Renal cortical epithelial cell (primary cell): ENCODE data around the gene REPIN1. TPM values are rescaled to one million over a fixed set of nuclear protein-coding genes. Genes with fewer than 3 reads are reported as not detected.

ENCODE experiments used
- DNase-seq: peaks from one replicate; pipeline ENCODE4 v3.0.0-alpha.2; 2011; ENCODE audit warnings: low read depth
- total RNA-seq: library from RNA; depleted of rRNA; stranded (reverse); fragments of >200 nt; gene quantifications from 2 replicates; pipeline ENCODE4 v1.2.3, GENCODE V29; 2014

REPIN1 gene
- total RNA-seq, 1 donor from 2014 or later: 77.0 TPM

- DNase-seq: no peak
These were observed 39.2 kb downstream of the REPIN1 start for GRCh38 chr7:150407588-150408392.

DNA sequence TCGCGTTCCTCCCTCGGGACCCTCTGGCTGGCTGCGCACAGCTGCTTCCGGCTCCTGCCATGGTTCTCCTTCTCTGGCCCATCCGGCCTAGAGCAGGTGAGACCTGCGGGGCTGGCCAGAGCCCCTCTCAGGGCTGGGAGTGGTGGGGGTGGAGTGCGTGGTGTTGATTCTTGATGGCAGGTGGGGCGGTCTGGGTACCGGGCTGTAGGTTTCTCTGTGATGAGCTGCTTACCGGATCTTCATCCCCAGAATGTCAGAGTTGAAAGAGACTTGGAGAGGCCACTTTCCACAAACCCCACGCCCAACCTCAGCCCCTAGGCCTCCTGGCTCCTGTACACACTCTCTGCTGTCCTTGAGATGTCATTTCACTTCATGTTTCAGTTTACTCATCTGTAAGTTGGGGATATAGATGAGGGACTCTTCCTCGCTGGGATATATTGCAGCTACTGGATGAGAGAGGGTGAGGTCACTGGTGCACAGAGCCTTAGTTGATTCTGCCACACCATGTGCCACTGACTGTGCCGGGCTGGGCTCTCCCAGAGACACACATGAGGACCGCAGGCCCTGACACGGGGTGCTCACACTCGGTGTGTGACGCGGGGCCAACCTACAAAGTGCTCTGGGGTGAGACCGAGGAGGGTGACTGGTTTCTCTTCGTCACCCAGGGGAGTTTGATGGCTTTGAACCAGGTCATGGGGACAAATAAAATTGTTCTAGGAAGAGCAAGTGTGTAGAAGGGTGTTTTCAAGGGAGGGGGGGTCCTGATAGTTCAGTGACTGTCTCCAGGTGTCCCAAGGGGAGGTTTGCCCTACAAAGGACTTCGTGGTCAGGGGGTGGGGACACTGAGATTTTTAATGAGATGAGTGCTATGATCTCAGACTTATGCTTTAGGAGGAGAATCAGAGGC is 40.0 kb downstream of the REPIN1 start:
- DNase-seq: no peak

GRCh38 chr7:150409300-150410030 is 40.8 kb downstream of the REPIN1 start:
- DNase-seq: no peak

DNA sequence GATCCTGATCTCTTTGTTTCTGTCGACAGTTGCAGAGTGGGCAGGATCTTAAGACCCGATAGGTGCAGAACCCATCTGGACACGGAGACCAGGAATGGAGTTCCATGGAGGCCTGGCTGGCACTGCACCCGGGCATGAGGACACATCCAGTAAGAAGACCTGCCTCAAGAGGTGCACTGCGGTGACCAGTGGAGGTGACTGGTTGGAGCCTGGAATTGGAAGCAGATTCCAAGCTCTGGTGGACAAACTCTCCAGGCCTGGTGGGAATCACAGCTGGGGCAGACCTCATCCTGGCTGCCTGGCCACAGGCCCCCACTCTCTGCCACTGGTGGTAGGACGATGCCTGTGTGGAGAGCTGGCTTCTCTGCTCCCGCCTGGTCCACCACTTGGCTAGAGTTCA is 41.5 kb downstream of the REPIN1 start:
- DNase-seq: no peak

DNA sequence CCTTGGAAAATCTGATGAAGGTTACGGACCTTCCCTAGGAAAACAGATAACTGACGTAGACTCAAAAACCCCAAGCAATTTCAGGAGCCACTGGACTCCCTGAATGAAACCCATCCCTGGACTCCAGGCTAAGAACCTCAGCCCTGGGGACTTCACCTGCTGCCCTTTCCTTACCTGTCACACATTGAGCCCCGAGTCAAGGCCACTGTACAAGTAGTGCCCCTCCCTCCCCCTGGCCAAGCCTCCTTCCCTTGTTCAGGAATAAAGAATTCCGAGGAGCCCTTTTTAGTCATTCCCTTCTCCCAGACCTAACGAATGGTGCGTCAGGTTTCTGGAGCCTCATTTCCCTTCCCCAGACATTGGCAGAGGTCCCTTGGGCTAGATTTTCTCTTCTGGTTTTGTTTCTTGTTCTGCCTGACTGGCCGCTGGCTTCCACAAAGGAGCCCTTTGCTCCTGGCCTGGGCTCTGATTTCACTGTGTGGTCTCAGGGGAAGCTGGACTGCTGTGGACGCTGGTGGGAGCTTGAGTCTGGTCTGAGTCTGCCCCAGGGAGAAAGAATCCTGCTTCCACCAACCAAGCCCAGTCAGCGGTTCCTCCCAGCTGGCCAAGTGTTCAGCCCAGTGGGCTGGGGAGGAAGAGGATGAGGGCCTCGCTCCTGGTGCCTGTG is 42.2 kb downstream of the REPIN1 start:
- peak; percentile 83 for DNase-seq

DNA sequence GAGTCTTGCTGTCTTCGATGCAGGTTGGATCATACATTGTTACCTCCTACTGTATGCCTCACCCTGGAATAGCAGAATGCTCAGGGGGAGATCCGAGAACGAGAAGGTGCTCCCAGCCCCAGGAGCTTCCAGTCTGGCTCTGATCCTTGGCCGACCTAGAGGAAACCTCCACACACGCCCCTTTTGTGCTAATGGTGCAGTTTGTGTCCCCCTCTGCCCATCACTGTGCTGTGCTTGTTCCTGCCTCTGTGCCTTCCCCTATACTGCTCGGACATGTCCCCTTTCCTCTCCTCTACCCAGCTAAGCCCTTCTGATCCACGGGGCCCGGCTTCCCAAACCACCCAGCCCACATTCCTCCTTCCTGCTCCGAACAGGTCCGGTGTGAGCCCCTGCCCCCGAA is 43.0 kb downstream of the REPIN1 start:
- no peak for DNase-seq

GRCh38 chr7:150412016-150412415 is 43.4 kb downstream of the REPIN1 start:
- no peak for DNase-seq

DNA sequence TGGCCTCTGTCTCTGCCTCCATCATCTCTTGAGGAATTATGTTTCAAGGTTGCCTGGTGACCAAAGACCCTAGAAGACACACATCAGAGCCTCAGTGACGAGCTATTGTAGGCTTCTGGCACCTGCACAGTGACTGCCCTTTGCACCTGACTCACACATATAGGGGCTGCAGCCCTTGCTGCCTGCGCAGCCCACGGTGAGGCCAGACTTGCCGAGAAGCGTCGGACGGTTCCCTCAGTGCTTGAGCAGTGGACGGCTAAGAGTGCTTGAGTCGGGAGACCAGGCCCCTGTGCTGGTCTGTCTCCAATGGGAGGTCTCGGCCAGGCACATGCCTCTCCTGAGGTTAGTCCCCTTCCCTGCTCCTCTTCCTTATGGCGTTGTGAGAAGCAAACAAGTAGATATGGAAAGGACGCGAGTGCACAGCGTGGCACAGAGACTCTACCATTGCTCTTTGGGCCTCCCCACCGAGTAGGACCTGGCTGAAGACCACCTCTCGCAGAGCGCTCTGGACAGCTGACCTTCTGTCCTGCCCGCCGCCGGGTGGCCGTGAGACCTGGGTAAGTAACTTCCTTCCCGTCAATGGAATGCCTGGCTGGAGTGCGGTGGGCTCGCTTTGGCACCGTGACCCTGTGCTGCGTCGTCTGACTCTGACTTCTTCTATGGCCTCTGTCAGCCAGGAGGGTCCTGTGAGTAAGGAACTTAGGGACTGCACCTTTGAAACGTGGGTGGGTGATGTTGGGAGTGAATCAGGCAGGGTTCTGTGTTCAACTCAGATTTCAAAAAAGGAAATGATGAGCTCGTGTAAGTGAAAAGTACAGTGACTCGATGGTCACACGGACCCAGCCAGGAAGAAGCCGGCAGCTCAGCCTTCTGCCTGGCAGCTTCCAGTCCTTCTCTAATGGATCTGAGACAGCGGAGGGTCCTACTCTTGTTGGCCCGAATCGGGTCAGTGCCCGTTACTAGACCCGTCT is 44.2 kb downstream of the REPIN1 start:
- no peak for DNase-seq

GRCh38 chr7:150413640-150414081 is 45.0 kb downstream of the REPIN1 start:
- no peak for DNase-seq

- no peak for DNase-seq
These were observed 46.8 kb downstream of the REPIN1 start for GRCh38 chr7:150415161-150416153.

GRCh38 chr7:150417239-150417638 is 48.6 kb downstream of the REPIN1 start:
- DNase-seq: no peak

DNA sequence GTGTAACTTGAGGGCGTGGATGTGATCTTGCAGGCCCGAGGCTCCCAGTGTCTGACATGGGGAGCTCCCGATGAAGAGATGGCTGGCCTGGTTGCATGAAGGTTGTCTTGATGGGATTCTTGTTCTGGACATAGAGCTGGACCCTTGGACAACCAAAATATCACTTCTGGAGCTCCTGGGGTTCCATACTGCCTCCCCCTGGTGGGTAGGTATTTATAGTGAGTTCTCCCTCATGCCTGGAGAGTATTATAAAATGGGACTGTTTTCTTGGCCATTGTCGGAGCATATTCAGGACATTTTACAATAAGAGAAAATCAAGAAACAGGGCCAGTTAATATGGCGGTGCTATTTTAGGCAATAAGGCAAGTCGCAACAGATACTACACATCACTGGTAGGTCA is 49.2 kb downstream of the REPIN1 start:
- no peak for DNase-seq

DNA sequence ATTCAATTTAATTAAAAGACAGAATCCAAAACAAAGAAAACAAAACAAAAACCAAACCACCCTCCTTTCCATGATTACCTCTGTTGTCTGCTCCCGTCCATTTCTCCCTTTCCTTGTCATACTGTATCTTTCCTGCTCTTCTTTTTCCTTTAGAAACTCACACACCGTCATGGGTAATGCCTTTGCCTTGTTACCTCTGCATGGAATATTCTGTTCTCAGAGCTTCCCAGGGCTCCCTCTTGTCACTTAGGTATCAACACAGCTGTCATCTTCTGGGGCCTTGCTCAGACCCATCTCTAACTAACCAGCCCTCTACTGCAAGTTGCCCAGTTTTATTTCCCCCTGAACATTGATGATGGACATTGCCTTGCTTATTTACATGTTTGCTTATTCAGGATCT is 51.6 kb downstream of the REPIN1 start:
- no peak for DNase-seq

DNA sequence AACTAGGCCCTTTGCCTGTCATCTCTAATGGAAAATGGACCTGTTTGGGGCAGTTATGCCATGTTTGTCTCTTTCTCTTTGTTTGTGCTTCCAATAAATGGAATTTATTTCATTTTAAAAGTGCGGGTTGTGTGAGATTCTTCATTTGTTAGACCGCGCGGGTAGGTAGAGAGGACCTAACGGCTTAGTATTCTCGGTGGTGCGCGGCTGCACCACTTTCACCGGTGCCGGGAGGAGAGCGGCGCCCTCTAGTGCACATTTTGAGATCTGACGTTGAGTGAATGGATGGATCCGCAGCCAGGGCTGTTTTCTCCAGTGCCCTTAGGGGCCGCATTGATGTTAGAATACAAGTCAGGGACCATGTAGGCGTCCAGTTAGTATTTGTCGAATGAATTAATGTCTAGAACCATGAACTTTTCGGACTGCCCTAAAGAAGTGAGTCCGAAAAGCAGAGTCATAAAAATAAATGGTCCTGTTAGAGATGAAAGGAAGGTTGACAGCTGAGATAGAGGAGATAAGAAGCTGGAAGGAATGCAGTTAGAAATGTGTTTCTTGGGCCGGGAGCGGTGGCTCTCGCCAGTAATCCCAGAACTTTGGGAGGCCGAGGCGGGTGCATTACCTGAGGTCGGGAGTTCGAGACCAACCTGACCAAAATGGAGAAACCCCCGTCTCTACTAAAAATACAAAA is 52.5 kb downstream of the REPIN1 start:
- peak; percentile 43 for DNase-seq

GRCh38 chr7:150421831-150422230 is 53.2 kb downstream of the REPIN1 start:
- no peak for DNase-seq
